RWPE1 (cell line): ENCODE results near the gene KCNQ1.

Experiments
- CTCF ChIA-PET: fragments of 350-600 bp; sonication (Branson Sonifier 250); formaldehyde crosslinking; extraction: SDS; loops from one replicate; lab custom pipeline; 2021; lab: Yijun Ruan, JAX
- POLR2A ChIA-PET: fragments of 400-600 bp; formaldehyde crosslinking; extraction: SDS; loops from one replicate; lab custom pipeline; 2020; ENCODE audit warnings: antibody characterized with exemption; ENCODE audit not compliant: low non-redundant PET; lab: Yijun Ruan, JAX
- DNase-seq: peaks from one replicate; pipeline ENCODE4 v3.0.0; 2012; ENCODE audit warnings: low spot score
- H3K27ac ChIP-seq: fragments of 450-650 bp; 2 replicates; pipeline ENCODE4 v1.5.1; 2017
- CTCF ChIP-seq: fragments of 450-650 bp; conservative IDR thresholded peaks from 2 replicates; pipeline ENCODE4 v1.5.1; 2017; ENCODE audit warnings: low read depth, mild to moderate bottlenecking

KCNQ1 gene

GRCh38 chr11:2707736-2708135, 262.9 kb downstream of the KCNQ1 start:
- no peak for DNase-seq
- CTCF ChIA-PET = interaction anchor here (0.7 kb wide), 1 partner anchor 24 kb away, joined by 3 read pairs; no protein-coding TSS in a partner anchor

GRCh38 chr11:2708151-2708581, 263.4 kb downstream of the KCNQ1 start:
- DNase-seq = no peak
- ChIA-PET POLR2A (no interaction called here), CTCF (interaction anchor here (0.6 to 0.7 kb wide), 2 partner anchors 25 to 307 kb away, joined by 3 read pairs; partner anchors contain the start of gene TSSC4)
- H3K27ac ChIP-seq = no peak overlapping the region
- TF ChIP-seq CTCF = no peak

More at GRCh38 chr11:2707736-2708135, 262.9 kb downstream of the KCNQ1 start:
- POLR2A ChIA-PET = no interaction called here
- no peak overlapping the region for H3K27ac ChIP-seq
- no peak for TF ChIP-seq CTCF

- POLR2A ChIA-PET = no interaction called here
Measured at GRCh38 chr11:2708757-2709281, 264.0 kb downstream of the KCNQ1 start.

GRCh38 chr11:2709429-2709828, 264.6 kb downstream of the KCNQ1 start:
- no peak for TF ChIP-seq CTCF
- POLR2A ChIA-PET = no interaction called here
- DNase-seq = no peak
- CTCF ChIA-PET = no interaction called here
- H3K27ac ChIP-seq = no peak overlapping the region

More at GRCh38 chr11:2708757-2709281, 264.0 kb downstream of the KCNQ1 start:
- no peak overlapping the region for H3K27ac ChIP-seq
- no peak for TF ChIP-seq CTCF
- DNase-seq = no peak
- CTCF ChIA-PET = interaction anchor here (0.6 kb wide), 1 partner anchor 308 kb away, joined by 3 read pairs; the partner anchor contains the start of gene TSSC4

- H3K27ac ChIP-seq = no peak overlapping the region
- ChIA-PET CTCF (interaction anchor here (0.6 kb wide), 1 partner anchor 224 kb away, joined by 3 read pairs; no protein-coding TSS in a partner anchor), POLR2A (no interaction called here)
- DNase-seq = no peak
- TF ChIP-seq CTCF = no peak
Measured at GRCh38 chr11:2711161-2711560, 266.4 kb downstream of the KCNQ1 start.

GRCh38 chr11:2713094-2713493, 268.3 kb downstream of the KCNQ1 start:
- CTCF ChIA-PET = interaction anchor here (0.7 kb wide), 1 partner anchor 37 kb away, joined by 3 read pairs; no protein-coding TSS in a partner anchor
- TF ChIP-seq CTCF = no peak
- POLR2A ChIA-PET = interaction anchor here (0.5 kb wide), 1 partner anchor 13 kb away, joined by 3 read pairs; no protein-coding TSS in a partner anchor
- H3K27ac ChIP-seq = no peak overlapping the region
- no peak for DNase-seq
